KMS-11 (cell line): ENCODE measurements around the gene PAPPA.

ENCODE experiments used
- H2AFZ ChIP-seq: fragments of 200-600 bp; sonication (generic); 2 replicates; pipeline ENCODE4 v1.6.1; 2016; ENCODE audit warnings: antibody characterized with exemption, mixed run types, low read depth
- H3K27ac ChIP-seq: fragments of 200-600 bp; sonication (generic); 2 replicates; pipeline ENCODE4 v1.6.1; 2016; ENCODE audit warnings: mild to moderate bottlenecking, mixed run types
- H3K27me3 ChIP-seq: fragments of 200-600 bp; sonication (generic); 2 replicates; pipeline ENCODE4 v1.6.1; 2017; ENCODE audit warnings: mild to moderate bottlenecking, low read depth, mixed run types, moderate library complexity; ENCODE audit not compliant: insufficient read depth
- H3K36me3 ChIP-seq: fragments of 200-600 bp; sonication (generic); 2 replicates; pipeline ENCODE4 v1.6.1; 2017; ENCODE audit warnings: mild to moderate bottlenecking, mixed run types; ENCODE audit not compliant: insufficient read depth
- H3K4me1 ChIP-seq: fragments of 200-600 bp; sonication (generic); 2 replicates; pipeline ENCODE4 v1.6.1; 2016; ENCODE audit warnings: mild to moderate bottlenecking, low read depth, mixed run types; ENCODE audit not compliant: poor library complexity, severe bottlenecking
- H3K4me2 ChIP-seq: fragments of 200-600 bp; sonication (generic); 2 replicates; pipeline ENCODE4 v1.7.0; 2016; ENCODE audit warnings: mild to moderate bottlenecking, mixed run types
- H3K4me3 ChIP-seq: fragments of 200-600 bp; sonication (generic); IDR thresholded peaks from 2 replicates; pipeline ENCODE4 v1.6.1; 2017; ENCODE audit warnings: low read depth, low read length, mixed read lengths; ENCODE audit not compliant: insufficient read depth
- H3K79me2 ChIP-seq: fragments of 200-600 bp; sonication (generic); 2 replicates; pipeline ENCODE4 v1.6.1; 2016; ENCODE audit warnings: low read depth, mixed run types; ENCODE audit not compliant: insufficient read depth
- H3K9ac ChIP-seq: fragments of 200-600 bp; sonication (generic); 2 replicates; pipeline ENCODE4 v1.6.1; 2016; ENCODE audit warnings: mild to moderate bottlenecking, mixed run types
- H4K20me1 ChIP-seq: fragments of 200-600 bp; sonication (generic); 2 replicates; pipeline ENCODE4 v1.6.1; 2016; ENCODE audit warnings: mild to moderate bottlenecking, mixed run types; ENCODE audit not compliant: insufficient read depth
- TF ChIP-seq, protein P1 (sequence below): fragments of 200-600 bp; sonication (generic); conservative IDR thresholded peaks from 2 replicates; pipeline ENCODE4 v1.6.1; 2017; ENCODE audit warnings: low read depth, mild to moderate bottlenecking, antibody characterized with exemption, low read length, moderate library complexity, mixed read lengths

The PAPPA gene

DNA sequence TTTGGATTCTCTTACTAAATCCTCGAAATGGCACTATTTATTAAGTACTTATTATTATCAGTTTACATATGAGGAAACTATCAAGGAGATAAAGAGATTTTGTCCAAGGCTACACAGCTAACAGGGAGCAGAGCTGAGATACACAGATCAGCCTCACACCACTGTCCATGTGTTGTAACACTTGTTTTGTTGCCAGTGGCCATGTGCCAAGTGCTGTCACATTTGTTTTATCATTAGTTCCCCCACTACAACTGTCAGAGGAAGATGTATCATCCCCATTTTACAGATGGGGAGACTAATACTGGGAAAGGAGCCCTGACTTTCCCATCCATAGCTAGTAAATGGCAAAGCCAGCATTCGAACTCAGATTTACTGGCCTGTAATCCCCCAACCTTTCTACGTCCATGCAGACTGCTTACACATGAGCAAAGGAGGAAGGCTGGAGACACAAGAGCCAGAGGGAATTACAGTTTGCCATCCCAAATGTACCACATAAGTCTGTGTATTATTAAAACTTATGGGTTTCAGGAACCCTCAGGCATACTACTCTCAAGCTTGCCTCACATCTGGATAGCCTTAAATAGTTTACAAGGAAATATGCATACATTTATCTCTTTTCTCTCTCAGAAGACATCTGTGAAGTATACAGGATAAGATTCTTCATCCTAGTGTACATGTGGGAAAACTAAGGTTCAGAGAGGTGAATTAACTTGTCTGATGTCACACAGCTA is 25.1 kb downstream of the PAPPA start:
- no peak overlapping the region for H3K9ac ChIP-seq
- no peak overlapping the region for H2AFZ ChIP-seq
- H3K36me3 ChIP-seq, result no peaks in the 10 kb centered on the region
- H3K4me1 ChIP-seq, result no peaks in the 10 kb centered on the region
- no peaks in the 10 kb centered on the region for H3K79me2 ChIP-seq
- H3K4me3 ChIP-seq, result no peak overlapping the region
- no peaks in the 10 kb centered on the region for H4K20me1 ChIP-seq
- TF ChIP-seq, protein P1, sequence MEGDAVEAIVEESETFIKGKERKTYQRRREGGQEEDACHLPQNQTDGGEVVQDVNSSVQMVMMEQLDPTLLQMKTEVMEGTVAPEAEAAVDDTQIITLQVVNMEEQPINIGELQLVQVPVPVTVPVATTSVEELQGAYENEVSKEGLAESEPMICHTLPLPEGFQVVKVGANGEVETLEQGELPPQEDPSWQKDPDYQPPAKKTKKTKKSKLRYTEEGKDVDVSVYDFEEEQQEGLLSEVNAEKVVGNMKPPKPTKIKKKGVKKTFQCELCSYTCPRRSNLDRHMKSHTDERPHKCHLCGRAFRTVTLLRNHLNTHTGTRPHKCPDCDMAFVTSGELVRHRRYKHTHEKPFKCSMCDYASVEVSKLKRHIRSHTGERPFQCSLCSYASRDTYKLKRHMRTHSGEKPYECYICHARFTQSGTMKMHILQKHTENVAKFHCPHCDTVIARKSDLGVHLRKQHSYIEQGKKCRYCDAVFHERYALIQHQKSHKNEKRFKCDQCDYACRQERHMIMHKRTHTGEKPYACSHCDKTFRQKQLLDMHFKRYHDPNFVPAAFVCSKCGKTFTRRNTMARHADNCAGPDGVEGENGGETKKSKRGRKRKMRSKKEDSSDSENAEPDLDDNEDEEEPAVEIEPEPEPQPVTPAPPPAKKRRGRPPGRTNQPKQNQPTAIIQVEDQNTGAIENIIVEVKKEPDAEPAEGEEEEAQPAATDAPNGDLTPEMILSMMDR, result no peak
- H3K27ac ChIP-seq, result no peak overlapping the region
- H3K4me2 ChIP-seq, result no peak overlapping the region
- no peaks in the 10 kb centered on the region for H3K27me3 ChIP-seq

DNA sequence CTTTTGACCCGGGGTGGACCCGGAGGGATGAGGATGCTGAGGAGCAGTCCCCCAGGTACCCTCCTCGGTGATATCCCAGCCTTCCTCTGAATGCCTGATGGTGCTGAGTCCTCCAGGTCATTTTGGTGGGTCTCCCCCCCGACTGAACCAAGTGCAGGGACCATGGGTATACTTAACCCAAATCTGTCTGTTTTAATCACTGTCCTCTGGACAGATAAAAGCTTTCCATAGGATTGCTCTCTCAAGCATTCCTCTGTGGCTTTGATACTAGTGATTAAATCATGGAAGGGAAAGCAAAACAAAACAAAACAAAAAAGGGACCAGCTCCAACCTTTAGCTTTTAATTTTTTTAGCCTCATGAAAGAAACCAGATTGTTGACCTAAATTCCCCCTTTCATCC is 26.0 kb downstream of the PAPPA start:
- no peaks in the 10 kb centered on the region for H3K4me1 ChIP-seq
- H3K36me3 ChIP-seq, result no peaks in the 10 kb centered on the region
- H3K27me3 ChIP-seq, result no peaks in the 10 kb centered on the region
- no peaks in the 10 kb centered on the region for H4K20me1 ChIP-seq
- H3K4me3 ChIP-seq, result no peak overlapping the region
- H3K27ac ChIP-seq, result no peak overlapping the region
- TF ChIP-seq, protein P1, result no peak
- H3K79me2 ChIP-seq, result no peaks in the 10 kb centered on the region
- no peak overlapping the region for H3K4me2 ChIP-seq
- H3K9ac ChIP-seq, result no peak overlapping the region
- H2AFZ ChIP-seq, result no peak overlapping the region

DNA sequence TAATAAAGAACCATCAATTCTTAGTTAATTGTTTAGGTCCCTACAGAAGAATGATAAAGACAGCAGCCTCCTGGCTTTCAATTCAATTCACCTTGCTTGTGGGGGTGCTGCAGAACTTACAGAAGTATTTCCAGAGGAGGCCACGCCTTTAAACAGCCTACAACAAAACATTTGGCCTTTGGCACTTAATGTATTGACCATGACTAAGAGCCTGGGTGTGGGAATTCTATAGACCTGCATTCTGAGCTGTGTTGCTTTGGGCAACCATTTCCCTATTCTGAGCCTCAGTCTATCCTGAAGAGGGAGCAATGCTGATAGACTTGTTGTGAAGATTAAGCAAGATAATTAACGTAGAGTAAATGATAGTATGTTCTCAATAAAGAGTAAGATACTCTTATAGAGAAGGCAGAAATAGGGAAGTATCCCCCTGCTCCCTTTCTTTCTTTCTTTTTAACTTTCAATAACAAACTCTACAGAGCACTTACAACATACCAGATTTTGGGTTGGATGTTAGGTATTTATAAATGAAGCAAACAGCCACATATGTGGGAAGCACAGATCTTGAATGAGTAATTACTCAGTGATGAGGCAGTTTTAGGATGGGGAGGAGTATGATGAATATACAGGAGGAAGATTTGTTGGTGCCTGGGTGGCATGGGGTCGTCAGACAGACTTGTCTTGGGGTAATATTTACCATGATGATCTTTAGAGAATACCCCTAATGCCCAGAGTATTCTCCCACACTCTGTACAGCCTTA is 28.4 kb downstream of the PAPPA start:
- Histone ChIP-seq H3K27me3 (no peaks in the 10 kb centered on the region), H3K27ac (no peak overlapping the region), H3K79me2 (no peaks in the 10 kb centered on the region), H3K4me1 (no peaks in the 10 kb centered on the region), H2AFZ (no peak overlapping the region), H3K4me3 (no peak overlapping the region), H3K9ac (no peak overlapping the region), H3K4me2 (no peak overlapping the region), H3K36me3 (no peaks in the 10 kb centered on the region), H4K20me1 (no peaks in the 10 kb centered on the region)
- TF ChIP-seq, protein P1, result no peak

DNA sequence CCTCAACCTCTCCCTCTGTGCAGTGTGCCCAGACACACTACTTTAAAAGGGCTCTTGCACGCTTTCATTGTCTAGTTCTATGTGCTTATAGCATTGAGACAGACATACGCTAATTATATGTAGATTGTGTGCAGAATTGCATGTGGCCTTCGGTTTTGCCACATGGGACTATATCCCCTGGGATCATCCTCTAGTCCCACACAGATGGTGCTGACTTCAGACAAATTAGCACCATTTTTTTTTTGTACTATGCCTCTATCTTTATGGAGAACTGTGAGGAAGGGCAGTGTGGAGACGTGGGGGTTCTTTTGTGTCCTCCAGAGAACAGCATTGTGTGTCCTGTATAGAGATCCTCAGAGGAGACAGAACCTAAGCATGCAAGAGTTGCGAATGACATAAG is 29.3 kb downstream of the PAPPA start:
- no peak overlapping the region for H3K27ac ChIP-seq
- H3K4me1 ChIP-seq, result no peaks in the 10 kb centered on the region
- H3K36me3 ChIP-seq, result no peaks in the 10 kb centered on the region
- TF ChIP-seq, protein P1, result no peak
- no peaks in the 10 kb centered on the region for H4K20me1 ChIP-seq
- H2AFZ ChIP-seq, result no peak overlapping the region
- no peaks in the 10 kb centered on the region for H3K27me3 ChIP-seq
- H3K9ac ChIP-seq, result no peak overlapping the region
- no peak overlapping the region for H3K4me2 ChIP-seq
- no peak overlapping the region for H3K4me3 ChIP-seq
- H3K79me2 ChIP-seq, result no peaks in the 10 kb centered on the region
